NAMALWA (cell line): ENCODE data around the gene TBCD.

Experiments used
- DNase-seq: peaks from one replicate; pipeline ENCODE4 v3.0.0-alpha.2; 2015; ENCODE audit warnings: low spot score

The TBCD gene

GRCh38 chr17:82888583-82889495 lies 137.0 kb downstream of the TBCD start:
- no peak for DNase-seq

- DNase-seq: no peak
These were observed 137.9 kb downstream of the TBCD start for GRCh38 chr17:82889496-82890338.

GRCh38 chr17:82890339-82890730 lies 138.5 kb downstream of the TBCD start:
- DNase-seq: no peak

GRCh38 chr17:82890926-82891678 lies 139.2 kb downstream of the TBCD start:
- no peak for DNase-seq

GRCh38 chr17:82891911-82892310 lies 140.0 kb downstream of the TBCD start:
- no peak for DNase-seq

- DNase-seq: no peak
These were observed 141.2 kb downstream of the TBCD start for GRCh38 chr17:82892899-82893565.

GRCh38 chr17:82893779-82894178 lies 141.9 kb downstream of the TBCD start:
- DNase-seq: no peak

- DNase-seq: no peak
These were observed 142.5 kb downstream of the TBCD start for GRCh38 chr17:82894389-82894788.

- DNase-seq: no peak
These were observed 143.2 kb downstream of the TBCD start for GRCh38 chr17:82895087-82895486.

- DNase-seq: no peak
These were observed 144.5 kb downstream of the TBCD start for GRCh38 chr17:82896071-82897000.

- no peak for DNase-seq
These were observed 145.8 kb downstream of the TBCD start for GRCh38 chr17:82897514-82898249.

GRCh38 chr17:82898976-82899514 lies 147.2 kb downstream of the TBCD start:
- DNase-seq: no peak

GRCh38 chr17:82899941-82900340 lies 148.1 kb downstream of the TBCD start:
- no peak for DNase-seq

GRCh38 chr17:82900741-82901140 lies 148.9 kb downstream of the TBCD start:
- no peak for DNase-seq

GRCh38 chr17:82901356-82901755 lies 149.5 kb downstream of the TBCD start:
- DNase-seq: no peak

- no peak for DNase-seq
These were observed 150.0 kb downstream of the TBCD start for GRCh38 chr17:82901856-82902255.

GRCh38 chr17:82902972-82903874 lies 151.4 kb downstream of the TBCD start:
- no peak for DNase-seq

- no peak for DNase-seq
These were observed 153.3 kb downstream of the TBCD start for GRCh38 chr17:82905130-82905529.
